PC-3 (cell line): ENCODE results near the gene NELFE.

Source experiments
- EZH2 ChIP-seq: fragments of 300-600 bp; sonication (generic); IDR thresholded peaks from one replicate; pipeline ENCODE4 v1.6.1; 2017; ENCODE audit warnings: antibody characterized with exemption, mild to moderate bottlenecking, low read length; ENCODE audit not compliant: unreplicated experiment
- TF ChIP-seq, protein P1 (sequence below): fragments of 300-600 bp; sonication (generic); conservative IDR thresholded peaks from 2 replicates; pipeline ENCODE4 v1.5.1; 2017; ENCODE audit warnings: antibody characterized with exemption, low read depth, mild to moderate bottlenecking, low read length

DNA sequence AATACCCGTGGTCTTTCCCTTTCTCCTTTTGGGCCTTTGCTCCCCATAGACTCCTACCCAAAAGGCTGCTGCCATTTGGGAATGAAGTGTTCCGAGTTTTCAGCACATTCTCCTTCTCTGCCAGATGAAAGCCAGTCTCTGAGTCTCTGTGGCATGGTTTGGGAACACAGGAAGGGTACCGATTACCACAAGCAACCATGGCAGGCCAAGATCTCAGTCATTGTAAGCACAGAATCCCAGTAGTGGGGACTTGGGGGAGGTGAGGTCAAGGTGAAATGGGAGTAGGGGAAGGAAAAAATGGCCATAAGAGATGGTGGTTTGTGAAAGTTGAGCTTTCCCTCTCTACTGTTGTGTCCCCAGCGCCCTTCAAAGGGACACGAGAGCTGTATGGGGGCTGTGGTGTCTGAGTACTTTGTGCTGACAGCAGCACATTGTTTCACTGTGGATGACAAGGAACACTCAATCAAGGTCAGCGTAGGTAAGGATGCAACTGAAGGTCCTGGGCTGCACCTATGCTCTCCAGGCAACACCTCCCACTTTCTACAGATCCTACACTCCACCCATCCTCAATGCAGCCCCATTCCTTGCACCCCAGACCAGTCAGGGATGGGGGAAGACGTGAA lies 8.7 kb downstream of the NELFE start:
- TF ChIP-seq, protein P1, sequence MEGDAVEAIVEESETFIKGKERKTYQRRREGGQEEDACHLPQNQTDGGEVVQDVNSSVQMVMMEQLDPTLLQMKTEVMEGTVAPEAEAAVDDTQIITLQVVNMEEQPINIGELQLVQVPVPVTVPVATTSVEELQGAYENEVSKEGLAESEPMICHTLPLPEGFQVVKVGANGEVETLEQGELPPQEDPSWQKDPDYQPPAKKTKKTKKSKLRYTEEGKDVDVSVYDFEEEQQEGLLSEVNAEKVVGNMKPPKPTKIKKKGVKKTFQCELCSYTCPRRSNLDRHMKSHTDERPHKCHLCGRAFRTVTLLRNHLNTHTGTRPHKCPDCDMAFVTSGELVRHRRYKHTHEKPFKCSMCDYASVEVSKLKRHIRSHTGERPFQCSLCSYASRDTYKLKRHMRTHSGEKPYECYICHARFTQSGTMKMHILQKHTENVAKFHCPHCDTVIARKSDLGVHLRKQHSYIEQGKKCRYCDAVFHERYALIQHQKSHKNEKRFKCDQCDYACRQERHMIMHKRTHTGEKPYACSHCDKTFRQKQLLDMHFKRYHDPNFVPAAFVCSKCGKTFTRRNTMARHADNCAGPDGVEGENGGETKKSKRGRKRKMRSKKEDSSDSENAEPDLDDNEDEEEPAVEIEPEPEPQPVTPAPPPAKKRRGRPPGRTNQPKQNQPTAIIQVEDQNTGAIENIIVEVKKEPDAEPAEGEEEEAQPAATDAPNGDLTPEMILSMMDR = no peak
- TF ChIP-seq EZH2 = no peak
